SK-N-MC (cell line): ENCODE data around the gene SIN3A.

ENCODE experiments used
- EZH2 ChIP-seq: fragments of 200-600 bp; sonication (generic); IDR thresholded peaks from one replicate; pipeline ENCODE4 v1.6.1; 2017; ENCODE audit warnings: antibody characterized with exemption
- FOXP2 ChIP-seq: optimal IDR thresholded peaks from 2 replicates; pipeline ENCODE3; 2011; ENCODE audit warnings: mild to moderate bottlenecking, moderate library complexity; ENCODE audit not compliant: insufficient read depth; ENCODE audit errors: extremely low read length, control extremely low read depth
- POLR2AphosphoS5 ChIP-seq: IDR thresholded peaks from 2 replicates; pipeline ENCODE4 v1.6.1; 2012; ENCODE audit warnings: mild to moderate bottlenecking, low read depth, low read length, borderline replicate concordance

GRCh38 chr15:75335705-75336355 lies 115.7 kb downstream of the SIN3A start, which contains the start of gene COMMD4:
- TF ChIP-seq POLR2AphosphoS5 (peak; percentile 84), EZH2 (no peak), FOXP2 (no peak)
